Measurements from ENCODE around the gene C1QTNF5.

C1QTNF5 gene

DNA sequence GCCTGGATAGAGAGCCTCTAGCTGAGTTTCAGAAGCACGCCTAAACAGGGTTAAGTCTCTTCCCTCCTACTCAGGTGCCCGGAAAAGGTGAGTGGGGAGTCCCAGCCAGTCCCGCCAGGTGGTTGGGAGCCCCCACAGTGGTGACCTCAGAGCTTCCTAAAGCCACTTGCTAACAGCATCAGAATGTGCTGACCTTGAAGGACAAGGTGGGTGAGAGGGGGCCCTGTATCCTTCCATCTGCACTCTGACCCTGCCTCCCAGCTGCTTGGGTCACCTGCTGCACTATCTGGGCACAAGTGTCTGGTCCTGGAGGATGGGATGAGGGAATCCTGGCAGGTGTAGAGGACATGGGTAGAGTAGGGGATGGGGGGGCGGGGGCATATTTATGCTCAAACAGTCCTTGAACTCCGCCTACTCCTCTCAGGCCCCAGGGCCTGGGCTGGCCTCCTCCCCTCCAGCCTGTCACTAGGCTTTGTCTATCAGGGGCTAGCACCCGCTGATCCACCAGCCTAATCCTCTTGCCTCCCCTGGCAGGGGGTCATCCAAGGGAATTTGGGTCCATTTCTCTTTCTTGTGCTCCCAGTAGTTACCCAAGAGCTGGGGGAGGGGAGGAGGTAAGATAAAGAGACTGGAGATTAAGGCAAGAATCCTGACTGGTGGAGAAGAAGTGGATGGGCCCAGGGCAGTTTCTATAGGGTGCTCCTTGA is 37.4 kb upstream of the C1QTNF5 start:
- TF ChIP-seq EGR1 (IDR thresholded peaks at IDR 0.05) (no peak), YY1 (IDR thresholded peaks at IDR 0.05; ENCODE audit: low read depth) (no peak)

DNA sequence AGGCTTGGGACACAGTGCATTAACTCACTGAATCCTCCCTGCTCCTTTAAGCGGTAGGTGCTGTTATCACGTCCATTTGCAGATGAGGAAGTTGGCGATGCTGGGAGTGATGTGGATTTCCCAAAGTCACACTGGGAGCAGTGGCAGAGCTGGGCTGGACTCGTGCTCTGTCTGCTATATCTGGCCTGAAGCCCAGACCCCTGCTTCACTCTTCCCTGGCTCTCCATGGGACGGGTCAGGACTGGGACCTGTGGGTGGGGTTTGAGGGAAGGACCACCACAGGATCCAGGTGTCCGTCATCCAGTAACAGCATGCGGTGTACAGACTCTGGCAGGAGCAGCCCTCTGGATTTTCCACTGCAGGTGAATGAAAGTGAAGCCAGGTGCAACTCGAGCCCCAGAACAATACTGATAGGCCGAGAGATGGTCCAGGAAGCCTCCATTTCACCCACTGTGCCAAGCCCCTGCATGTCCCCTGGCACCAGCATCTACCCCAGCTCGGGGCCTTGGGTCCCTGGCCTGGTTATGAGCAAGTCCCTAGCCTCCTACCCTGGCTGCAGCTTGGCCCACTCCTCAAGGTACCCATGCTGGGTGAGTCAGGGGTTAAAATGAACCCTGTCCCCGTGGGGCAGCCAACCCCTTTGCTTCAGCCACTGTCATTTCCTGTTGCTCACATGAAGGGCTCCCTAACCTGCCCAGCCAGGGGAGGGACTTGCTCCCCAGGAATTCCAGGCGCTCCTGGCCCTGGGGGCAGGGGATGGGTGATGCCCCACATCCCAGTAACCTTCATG is 36.6 kb upstream of the C1QTNF5 start:
- TF ChIP-seq YY1 (IDR thresholded peaks at IDR 0.05; ENCODE audit: low read depth) (no peak), EGR1 (IDR thresholded peaks at IDR 0.05) (no peak), CREB1 (IDR thresholded peaks at IDR 0.05; ENCODE audit: low read depth) (no peak), ZBTB7A (IDR thresholded peaks at IDR 0.05; ENCODE audit: low read depth) (no peak), FOXM1 (IDR thresholded peaks at IDR 0.05; ENCODE audit: borderline replicate concordance, low read depth) (no peak), RAD21 (IDR thresholded peaks at IDR 0.05; ENCODE audit: low read depth) (no peak), TAF1 (IDR thresholded peaks at IDR 0.05; ENCODE audit: low read depth) (no peak), TCF12 (IDR thresholded peaks at IDR 0.05; ENCODE audit: low read depth) (no peak), TEAD4 (IDR thresholded peaks at IDR 0.05) (no peak), NFIC (IDR thresholded peaks at IDR 0.05) (no peak), EP300 (IDR thresholded peaks at IDR 0.05; ENCODE audit: borderline replicate concordance) (no peak), CEBPB (IDR thresholded peaks at IDR 0.05) (no peak)
- TF ChIP-seq, protein P1, sequence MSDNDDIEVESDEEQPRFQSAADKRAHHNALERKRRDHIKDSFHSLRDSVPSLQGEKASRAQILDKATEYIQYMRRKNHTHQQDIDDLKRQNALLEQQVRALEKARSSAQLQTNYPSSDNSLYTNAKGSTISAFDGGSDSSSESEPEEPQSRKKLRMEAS (IDR thresholded peaks at IDR 0.05) = no peak
- TF ChIP-seq, protein P2, sequence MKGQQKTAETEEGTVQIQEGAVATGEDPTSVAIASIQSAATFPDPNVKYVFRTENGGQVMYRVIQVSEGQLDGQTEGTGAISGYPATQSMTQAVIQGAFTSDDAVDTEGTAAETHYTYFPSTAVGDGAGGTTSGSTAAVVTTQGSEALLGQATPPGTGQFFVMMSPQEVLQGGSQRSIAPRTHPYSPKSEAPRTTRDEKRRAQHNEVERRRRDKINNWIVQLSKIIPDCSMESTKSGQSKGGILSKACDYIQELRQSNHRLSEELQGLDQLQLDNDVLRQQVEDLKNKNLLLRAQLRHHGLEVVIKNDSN (IDR thresholded peaks at IDR 0.05) = no peak
- TF ChIP-seq, protein P3, sequence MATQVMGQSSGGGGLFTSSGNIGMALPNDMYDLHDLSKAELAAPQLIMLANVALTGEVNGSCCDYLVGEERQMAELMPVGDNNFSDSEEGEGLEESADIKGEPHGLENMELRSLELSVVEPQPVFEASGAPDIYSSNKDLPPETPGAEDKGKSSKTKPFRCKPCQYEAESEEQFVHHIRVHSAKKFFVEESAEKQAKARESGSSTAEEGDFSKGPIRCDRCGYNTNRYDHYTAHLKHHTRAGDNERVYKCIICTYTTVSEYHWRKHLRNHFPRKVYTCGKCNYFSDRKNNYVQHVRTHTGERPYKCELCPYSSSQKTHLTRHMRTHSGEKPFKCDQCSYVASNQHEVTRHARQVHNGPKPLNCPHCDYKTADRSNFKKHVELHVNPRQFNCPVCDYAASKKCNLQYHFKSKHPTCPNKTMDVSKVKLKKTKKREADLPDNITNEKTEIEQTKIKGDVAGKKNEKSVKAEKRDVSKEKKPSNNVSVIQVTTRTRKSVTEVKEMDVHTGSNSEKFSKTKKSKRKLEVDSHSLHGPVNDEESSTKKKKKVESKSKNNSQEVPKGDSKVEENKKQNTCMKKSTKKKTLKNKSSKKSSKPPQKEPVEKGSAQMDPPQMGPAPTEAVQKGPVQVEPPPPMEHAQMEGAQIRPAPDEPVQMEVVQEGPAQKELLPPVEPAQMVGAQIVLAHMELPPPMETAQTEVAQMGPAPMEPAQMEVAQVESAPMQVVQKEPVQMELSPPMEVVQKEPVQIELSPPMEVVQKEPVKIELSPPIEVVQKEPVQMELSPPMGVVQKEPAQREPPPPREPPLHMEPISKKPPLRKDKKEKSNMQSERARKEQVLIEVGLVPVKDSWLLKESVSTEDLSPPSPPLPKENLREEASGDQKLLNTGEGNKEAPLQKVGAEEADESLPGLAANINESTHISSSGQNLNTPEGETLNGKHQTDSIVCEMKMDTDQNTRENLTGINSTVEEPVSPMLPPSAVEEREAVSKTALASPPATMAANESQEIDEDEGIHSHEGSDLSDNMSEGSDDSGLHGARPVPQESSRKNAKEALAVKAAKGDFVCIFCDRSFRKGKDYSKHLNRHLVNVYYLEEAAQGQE (IDR thresholded peaks at IDR 0.05; ENCODE audit: low read depth) = no peak

DNA sequence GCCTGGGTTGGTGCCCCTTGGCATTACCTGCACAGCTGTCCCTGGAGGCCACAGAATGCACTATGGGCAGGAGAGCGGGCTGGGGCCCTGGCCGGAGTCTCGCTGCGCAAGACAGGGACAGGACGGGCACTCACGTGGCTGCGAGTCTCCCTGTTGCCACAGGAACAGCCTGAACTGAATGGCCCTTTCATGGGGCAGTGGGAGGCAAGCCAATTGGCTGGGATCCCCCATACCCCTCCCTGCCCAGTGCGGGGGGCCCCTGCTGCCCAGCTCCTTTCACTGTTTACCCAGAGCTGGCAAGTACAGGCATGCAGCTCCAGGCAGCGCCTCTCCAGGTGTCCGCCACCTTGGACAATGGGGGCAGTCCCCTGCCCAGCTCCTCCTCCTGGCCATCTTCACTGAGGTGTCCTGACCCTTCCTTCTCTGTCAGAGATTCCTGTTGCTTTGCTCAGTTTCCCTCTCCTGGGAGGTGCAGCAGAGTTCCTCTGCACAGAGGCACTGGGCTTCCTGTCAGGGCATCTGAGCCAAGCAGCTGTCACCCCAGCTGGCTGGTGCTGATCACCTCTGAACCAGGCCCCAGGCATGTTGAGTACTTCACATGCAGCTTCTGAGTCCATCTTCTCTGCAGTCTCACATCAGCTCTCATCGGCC is 35.6 kb upstream of the C1QTNF5 start:
- TF ChIP-seq, protein P2 (IDR thresholded peaks at IDR 0.05) = no peak
- TF ChIP-seq RAD21 (IDR thresholded peaks at IDR 0.05; ENCODE audit: low read depth) (no peak), NFIC (IDR thresholded peaks at IDR 0.05) (no peak), ZBTB7A (IDR thresholded peaks at IDR 0.05; ENCODE audit: low read depth) (no peak), TCF12 (IDR thresholded peaks at IDR 0.05; ENCODE audit: low read depth) (no peak), TEAD4 (IDR thresholded peaks at IDR 0.05) (no peak), CEBPB (IDR thresholded peaks at IDR 0.05) (no peak)
- TF ChIP-seq, protein P3 (IDR thresholded peaks at IDR 0.05; ENCODE audit: low read depth) = no peak

DNA sequence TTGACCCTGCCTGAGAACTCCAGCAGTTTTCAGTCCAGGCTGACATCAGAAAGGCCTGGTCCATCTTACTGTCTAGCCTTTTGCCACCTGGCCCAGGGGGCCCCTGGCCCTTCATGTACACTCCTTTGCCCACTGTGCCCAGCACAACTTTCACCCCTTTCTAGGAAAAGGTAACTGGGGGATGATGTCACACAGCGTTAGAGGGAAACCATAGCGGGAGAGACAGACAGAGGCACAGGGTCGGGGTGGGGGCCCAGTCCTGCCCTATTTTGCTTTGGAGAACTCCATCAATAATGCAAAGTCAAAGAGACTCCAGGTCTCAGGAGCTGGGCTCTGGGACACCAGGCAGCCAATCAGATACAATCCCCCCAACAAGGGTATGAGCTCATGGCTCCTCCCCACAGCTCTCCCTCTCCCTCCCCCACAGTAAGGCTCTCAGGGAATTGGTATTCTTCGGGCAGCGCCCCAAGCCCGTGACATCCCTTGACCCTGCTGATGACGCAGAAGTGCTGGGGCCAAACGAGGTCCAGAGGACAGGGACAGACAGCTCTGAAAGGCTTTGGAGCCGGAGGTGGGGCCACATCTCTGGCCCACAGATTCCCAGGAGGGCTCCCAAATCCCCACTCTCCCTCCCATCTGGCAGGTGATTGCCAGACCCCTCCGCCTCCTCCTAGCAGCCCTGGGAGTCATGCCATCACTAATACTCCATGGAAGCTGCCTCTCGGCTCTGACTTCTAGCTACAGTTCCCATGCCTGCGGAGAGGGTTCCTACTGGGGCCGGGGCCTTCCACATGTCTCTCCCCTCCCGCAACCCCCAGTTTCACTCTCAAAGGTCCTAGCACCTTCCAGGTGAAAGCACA is 34.9 kb upstream of the C1QTNF5 start:
- TF ChIP-seq, protein P3 (IDR thresholded peaks at IDR 0.05; ENCODE audit: low read depth) = no peak
- TF ChIP-seq, protein P1 (IDR thresholded peaks at IDR 0.05) = no peak
- TF ChIP-seq CEBPB (IDR thresholded peaks at IDR 0.05) (no peak), ZBTB7A (IDR thresholded peaks at IDR 0.05; ENCODE audit: low read depth) (no peak)

Measured in Ishikawa (cell line).